Pons (tissue), 1 donor: Measurements from ENCODE around the gene PDE10A.

ENCODE experiments used
- DNase-seq: peaks from one replicate; pipeline ENCODE4 v3.0.0-alpha.2; 2016; ENCODE audit warnings: low spot score

Gene PDE10A

DNA sequence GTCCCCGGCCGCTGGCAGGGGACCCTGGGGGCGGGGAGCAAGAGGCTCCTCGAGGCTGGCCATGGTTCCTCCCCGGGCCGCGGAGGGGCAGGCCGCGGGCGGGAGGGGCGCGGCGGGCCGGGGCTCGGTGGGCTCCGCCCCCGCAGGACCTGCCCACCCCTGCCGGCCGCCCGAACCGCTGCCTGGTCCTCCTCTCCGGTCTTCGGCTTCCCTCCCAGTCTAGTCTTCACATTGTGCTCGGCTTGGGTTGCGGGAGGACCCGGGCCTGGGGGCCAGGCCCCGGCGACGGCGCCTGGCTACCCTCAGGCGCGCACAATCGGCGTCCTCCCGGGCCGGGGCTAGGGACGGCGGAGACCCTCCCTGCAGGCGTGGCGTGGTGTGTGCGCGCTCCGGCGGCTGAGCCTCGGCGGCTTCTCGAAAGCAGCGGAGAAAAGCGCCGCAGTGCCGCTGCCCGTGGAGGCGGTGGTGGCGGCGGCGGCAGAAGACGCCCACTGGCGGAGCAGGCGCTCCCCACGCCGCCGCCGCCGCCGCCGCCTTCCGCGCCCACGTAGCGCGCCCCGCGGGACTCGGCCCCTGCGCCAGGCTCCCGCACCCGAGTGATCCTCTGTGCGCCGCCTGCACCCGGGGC is at the start of gene PDE10A:
Gene PDE10A, minus strand, starts transcription at position 493 of the 628 bp plus-strand sequence. Its CDS starts 430 bp downstream, at position 63.
- no peak for DNase-seq

DNA sequence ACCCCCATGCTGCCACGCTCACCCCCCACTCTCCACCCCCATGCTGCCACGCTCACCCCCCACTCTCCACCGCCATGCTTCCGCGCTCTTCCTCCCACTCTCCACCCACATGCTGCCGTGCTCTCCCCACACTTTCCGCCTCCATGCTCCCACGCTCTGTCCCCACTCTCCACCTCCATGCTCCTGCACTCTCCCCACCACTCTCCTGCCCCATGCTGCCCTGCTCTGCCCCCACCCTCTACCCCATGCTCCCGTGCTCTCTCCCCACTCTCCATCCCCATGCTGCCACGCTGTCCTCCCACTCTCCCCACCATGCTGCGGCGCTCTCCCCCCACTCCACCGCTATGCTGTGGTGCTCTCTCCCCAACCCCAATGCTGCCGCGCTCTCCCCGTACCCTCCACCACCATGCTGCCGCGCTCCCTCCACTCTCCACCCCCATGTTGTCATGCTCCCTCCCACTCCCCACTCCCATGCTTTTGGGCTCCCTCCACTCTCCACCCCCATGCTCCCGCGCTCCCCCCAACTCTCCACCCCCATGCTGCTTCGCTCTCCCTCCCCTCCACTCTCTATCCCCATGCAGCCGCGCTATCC is 46.0 kb upstream of the PDE10A start:
- no peak for DNase-seq

DNA sequence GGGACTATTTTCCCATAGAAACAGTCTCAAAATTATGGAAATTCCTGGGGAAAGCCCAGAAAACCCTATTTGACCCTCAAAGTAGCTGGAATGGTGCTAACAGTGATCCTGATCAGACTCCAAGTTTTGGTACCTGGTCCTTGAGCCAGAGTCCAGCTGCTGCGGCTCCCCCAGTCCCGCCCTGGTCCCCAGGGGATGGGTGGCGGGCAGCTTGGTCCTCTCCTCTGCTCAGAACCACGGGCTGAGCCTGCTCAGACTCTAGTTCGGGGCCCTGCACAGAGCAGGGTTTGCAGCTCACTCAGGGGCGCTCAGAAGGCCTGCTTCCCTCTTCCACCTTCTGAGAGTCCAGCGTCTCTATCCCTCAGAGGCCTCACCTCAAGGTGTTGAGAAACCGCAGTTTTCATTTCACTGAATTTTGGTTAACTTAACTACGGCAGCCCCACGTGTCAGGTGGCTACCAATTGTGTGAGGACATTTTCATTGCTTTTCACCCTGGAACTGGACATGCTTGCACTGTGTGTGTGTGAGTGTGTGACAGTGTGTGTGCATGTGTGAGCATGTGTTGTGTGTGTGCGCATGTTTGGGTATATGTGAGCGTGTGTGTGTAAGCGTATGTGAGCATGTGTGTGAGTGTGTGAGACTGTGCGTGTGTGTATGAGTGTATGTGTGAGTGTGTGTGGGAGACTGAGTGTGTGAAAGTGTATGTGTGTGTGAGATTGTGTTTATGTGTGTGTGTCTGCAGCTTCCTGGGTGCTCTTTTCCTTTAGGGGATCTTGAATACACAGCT is 44.2 kb upstream of the PDE10A start:
- no peak for DNase-seq

DNA sequence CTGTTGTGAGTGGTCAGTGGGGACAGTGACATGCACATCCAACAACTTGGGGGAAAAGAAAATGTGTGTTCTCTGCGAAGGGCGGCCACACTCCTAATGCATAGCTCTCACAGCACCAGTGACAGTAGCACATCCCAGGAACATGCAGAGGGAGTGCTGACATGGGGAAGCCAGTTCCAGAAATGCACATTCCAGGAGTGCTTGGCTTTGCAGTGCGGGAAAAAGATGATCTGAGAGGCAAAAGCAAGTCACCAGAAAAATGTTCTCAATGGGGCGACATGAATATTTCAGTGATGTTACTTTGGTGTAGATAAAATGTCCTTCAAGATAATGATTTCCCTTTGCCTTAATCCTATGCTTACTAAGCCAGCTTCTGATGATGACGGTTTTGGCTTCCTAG is 42.9 kb upstream of the PDE10A start:
- DNase-seq: no peak

DNA sequence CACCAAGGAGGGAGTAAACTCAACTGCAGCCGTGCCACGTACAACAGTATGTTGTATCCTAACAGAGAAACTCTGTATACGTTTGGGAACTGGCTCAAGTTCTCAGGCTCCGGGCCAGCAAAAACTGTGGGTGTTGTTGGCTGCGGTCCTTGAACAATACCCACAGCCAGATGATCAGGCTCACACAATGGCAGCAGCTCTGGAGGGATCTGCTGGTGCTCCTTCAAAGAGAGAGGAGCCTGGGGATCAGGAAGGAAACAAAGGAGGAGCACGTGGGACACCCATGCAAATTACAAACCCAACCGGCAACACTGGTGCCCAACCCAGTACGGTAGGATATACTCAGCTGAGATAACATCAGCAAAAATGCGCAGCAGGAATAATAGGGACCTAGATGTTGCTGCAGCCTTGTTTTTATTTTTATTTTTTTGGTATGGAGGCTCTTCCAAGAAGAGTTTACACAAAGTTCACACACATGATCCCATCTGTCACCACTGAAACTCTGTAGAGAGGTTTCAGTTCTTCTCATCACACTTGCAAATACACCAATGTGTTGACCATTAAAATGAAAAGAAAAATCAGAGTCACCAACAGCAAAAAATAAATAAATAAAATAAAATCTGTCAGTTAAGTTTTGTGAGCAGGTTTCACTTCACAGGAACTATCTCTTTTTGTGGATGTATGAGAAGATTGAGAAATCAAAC is 41.2 kb upstream of the PDE10A start:
- peak; percentile 72 for DNase-seq

DNA sequence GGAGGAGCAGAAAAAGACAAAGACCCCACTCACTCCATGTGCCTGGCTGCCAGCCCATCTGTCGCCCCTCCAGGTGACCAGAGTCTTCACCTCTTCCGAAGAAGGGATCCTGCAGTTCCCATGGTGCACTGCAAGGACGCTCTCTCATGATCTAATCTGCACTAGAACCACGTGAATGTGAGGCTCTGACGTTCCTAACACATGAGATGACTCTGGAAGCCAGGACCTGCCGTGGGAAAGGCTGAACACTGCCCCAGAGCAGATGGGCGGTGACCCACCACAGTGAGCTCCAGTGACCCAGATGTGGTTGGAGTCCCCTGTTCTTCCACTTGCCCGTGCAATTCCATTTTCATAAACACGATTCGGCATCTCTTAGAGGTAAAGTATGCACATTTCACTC is 39.6 kb upstream of the PDE10A start:
- DNase-seq: no peak

DNA sequence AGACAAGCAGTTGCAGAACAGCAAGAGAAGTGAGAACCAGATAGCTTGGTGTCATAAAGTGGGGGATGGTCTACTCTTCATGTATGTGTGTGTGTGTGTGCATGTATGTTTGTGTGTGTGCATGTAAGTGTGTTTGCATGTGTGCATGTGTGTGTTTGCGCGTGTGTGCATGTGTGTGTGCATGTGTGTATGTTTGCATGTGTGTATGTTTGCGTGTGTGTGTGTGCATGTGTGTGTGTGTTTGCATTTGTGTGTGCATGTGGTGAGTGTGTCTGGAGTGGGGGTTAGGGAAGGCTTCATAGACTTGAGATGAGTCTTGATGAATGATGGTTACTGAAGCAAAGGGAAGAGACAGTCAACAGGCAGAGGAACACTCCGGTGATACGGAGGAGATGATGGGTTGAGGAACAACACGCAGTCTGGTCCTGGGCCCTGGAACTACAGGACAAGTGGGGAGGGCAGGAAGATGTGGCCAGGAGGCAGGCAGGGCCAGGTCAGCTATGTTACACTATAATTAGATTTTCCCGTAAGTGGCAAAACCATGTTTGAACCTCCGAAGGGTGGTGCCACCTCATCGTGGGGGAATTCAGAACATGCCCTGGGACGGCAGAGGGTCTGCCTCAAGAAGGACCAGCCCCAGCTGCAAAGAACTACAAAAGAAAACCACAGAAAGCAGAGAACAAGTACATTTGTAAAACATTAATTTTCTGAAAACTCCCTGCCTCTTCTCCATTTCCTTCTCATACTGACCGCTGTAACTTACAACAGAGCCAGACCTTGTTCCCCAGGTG is 38.7 kb upstream of the PDE10A start:
- DNase-seq: no peak

DNA sequence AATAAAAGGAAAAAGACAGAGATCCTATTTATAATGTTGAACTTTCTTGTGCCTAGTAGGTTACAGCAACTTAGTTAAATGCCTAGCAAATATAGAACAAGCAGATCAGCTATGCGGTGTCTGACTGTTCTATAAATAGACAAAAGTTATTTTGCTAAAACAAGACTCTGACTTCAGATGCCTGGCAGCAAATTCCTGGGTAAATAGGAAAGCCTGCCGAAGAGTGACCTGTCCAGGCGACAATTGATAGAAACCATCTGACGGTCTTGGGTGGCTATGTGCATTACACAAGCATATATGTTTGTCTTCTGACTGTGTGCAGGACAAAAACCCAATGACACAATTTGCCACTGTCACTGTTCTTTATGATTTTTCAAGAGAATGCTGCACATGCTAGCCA is 38.0 kb upstream of the PDE10A start:
- DNase-seq: no peak

DNA sequence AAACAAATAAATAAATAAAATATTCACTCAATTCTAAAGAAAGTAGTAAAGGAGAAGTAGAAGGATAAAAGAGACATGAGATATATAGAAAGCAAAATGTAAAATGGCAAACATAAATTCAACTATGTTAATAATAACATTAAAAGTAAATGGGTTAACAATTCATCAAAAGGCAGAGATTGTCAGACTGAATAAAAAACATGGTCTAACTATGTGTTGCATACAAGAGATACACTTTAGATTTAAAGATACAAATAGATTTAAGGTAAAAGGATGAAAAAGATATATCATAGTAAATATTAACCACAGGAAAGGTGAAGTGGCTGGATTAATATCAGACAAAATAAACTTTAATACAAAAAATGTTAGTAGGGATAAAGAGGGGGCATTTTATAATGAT is 35.8 kb upstream of the PDE10A start:
- DNase-seq: no peak

DNA sequence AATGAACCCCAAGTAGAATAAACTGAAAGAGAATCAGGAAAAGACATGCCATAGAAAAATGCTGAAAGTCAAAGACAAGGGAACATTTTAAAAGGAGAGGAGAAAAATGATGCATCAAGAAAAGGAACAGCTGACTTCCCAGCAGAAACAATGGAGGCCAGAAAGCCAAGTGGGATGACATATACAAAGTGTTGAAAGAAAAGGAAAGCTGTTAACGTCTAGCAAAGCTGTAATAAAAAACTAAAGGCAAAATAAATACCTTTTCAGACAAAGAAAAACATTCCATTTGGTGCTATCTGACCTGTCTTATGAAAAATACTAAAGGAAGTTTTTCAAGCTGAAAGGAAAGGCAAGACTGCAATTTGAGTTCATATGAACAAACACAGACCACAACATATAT is 34.1 kb upstream of the PDE10A start:
- no peak for DNase-seq

DNA sequence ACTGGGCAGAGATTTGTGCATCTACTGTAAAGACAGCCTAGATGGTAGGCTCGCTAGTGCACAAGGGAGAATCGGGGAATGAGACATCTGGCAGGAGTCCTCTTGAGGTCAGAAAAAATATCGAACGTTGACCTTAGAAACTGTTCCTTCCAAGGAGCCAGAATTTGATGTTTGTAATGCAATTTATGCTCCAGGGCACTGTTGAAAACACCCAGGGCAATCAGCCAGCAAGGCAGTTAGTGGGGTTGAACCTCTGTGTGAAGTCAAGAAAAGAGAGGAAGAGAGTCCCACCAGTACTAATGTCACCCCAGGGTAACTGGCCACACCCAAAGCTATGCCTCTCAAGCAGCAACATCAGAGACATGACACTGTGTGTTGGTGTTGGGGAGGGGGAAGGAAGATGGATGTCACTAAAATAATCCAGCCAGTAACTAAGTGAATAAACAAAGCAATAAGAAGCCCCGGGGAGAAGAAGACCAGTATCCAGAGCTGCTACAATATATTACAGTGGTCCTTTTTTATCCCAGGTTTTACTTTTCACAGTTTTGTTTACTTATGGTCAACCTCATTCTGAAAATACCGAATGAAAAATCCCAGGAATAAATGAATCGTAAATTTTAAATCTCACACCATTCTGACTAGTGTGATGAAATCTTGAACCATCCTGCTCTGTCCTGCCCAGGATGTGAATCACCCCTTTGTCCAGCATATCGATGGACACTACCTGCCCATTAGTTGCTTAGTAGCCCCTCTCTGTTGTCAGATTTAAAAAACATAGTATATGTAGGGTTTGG is 32.9 kb upstream of the PDE10A start:
- no peak for DNase-seq

DNA sequence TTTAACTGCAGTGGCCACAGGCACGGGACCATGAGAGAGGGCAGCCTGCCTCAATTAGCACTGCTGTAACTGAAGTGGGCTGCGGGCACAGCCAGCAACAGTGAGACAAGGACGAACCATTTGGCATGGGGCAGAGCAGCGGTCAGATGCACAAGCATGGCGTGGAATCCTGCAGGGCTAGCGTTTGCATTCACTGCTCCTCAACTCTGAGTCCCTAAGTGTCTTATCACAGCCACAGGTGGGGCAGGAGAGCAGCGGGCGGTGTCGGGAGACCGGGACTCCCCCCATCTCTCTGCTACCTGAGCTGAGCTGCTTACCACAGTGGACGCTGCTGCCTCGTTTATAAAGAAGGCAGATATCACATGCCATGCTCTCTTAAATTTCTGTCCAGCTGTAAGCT is 31.3 kb upstream of the PDE10A start:
- no peak for DNase-seq

DNA sequence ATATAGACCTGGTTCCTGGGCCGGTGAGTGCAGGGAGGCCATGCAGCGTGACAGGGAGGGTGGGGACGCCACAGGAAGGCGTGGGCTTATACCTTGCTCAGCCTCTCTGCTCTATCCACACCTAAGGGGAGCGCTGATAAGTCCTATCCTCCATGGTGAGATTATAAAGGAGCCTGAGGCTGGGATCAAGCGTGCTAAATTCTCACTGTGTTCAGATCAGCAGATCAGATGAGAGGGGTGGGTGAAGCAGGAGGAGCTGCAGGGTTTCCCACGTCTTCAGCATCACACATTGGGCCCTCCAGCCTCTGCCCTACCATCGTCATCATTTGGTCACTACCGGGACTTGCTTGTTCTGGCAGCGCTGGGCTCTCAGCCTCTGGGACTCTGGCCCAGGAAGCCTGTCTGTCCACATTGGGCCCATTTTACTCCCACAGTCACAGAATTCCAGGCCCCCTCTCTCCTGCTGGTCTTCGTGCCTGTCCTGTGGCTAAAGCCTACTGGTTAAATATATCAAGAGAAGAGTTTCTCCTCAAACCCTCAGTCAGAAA is 29.1 kb upstream of the PDE10A start:
- no peak for DNase-seq

DNA sequence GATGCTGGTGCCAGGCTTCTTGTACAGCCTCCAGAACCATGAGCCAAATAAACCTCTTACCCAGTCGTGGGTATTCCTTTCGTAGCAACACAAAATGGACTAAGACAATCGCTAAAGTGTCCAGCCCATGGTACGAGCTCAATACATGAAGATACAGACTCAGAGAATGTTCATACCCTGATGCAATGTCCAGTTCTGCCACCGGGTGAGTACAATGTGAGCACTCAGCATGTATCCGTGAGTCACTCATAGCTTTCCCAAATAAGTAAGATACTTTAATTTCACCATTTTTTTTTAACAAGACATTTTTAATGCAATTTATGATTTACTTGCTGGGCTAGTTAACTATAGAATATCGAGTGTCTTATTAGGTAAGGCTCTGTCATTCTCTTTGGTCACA is 26.7 kb upstream of the PDE10A start:
- DNase-seq: no peak

DNA sequence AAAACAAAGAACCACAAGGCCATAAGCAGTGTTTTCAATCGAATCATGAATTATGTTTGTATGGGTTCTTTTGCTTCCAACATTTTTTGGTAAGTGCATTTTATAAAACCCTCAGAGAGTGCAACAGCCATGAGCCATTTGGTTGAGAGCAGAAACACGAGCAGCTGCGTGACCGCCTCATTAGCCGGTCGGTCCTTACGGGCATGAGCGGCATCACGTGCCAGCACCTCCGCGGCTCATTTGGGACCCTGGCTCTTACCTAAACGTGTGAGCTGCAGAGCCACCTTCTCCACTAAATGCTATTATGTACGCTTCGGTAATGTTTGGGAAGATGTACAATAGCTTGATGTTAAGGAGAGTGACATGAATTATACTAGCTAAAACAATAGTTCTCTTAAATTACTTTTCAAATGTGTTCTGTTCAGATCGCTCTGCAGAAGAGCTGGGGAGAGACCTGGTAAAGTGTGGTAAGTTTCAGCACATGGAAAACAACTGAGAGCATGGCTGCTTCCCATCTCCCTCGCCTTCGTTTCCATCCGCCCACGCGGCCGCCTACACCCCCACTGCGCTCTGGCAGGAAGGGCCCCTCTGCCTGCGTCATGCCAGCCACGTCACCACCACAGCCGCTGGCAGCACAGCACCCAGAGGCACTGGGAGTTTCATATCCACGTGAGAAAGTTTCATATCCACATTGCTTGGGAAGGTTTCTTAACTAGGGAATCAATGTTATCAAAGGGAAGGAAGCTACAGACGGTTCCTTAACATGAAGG is 23.7 kb upstream of the PDE10A start:
- DNase-seq: no peak

DNA sequence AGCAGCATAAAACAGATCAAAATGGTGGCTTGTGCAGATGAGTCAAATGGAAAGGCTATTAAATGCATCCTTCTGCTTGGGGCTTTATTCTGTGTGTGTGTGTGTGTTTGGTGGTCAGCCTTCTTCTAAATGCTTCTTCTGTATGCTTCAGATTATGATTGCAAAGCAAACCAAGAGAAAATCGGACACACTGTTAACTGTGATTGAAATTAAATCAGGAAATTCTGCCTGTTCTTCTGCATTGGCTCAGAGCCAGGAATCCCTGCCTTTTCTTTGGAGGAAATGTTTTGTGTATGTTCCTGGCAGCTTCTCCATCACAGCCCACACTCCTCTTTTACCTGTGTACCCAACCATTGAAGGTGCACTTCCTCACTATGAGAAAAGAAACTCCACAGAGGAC is 22.3 kb upstream of the PDE10A start:
- DNase-seq: no peak

DNA sequence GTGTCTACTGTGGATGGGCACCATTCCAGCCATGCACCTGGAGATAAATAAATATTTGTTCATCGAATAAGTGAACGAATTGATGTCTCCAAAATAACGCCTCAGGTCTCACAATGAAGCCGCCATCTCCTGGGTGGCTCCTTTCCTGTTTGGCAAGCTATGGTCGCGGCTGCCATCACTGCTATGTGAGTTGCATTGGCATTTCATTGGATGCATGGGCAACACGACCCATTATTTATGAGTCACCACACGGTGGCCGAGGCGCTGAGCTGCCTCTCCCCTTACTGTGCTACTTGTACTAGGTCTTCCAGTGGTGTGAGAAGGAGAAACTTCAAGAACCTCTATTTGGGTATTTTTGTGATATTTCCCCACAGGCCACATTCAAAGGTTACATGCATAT is 21.3 kb upstream of the PDE10A start:
- no peak for DNase-seq

DNA sequence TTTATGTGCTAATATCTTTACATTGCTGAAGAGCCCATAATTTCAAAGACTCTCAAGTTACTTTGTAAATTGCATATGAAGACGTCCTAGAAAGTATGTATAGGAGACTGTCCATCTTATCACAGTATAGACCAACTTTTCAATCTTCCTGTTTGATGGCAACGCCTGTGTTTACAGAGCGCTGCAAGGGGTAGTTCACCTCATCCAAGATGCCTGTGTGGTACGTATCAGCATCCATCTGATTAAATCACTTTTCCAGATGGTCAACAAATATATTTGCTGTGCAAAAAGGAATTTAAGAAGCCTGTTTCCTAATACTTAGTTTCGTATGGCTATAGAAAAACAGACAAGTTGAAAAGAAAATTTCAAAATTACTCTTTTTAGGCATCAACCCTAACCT is 17.9 kb upstream of the PDE10A start:
- DNase-seq: no peak

DNA sequence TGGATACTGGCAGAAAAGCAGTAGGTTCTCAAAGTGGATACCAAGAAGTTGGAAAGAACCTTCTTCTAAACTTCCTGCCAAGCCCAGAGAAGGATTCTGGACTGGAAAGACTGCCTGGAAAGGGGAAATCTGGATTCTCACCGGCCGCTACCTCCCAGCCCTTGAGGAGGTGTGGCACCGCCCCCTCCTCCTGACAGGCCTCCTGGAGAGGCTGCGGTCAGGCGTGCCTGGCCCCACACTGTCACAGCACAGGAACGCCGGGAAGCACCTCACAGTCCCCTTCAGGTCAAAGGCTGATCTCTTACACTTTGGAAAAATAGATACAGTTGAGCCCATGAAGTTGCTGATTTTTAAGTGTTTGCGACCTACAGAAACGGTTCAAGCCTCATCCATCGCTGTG is 16.3 kb upstream of the PDE10A start:
- DNase-seq: no peak

DNA sequence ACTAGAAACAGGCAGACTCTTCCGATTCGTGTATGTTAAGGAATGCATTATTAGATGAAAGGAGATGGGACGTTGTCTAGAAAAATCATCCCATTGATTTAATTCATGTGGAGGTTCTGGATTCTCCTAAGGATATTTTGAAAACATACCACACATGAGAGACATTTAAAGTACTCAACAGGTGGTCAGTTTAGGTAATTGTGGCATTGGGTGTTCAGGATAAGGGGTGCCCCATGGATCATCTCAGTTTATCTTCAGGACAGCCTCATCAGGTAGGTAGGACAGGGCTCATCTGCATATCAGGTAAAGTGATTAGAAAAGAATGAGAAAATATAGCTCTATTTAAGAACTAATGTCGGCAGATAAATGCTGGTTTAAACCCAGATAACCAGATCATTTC is 15.9 kb upstream of the PDE10A start:
- no peak for DNase-seq
